ACC112 (cell line): ENCODE results near the gene PMEL.
"Not testable (repeated sequence)": the region's sequence is repeated elsewhere in the genome, so short reads cannot be mapped to it uniquely, and the experiment has no call there.

ENCODE experiments used
- H2AFZ ChIP-seq: fragments of 200-600 bp; sonication (generic); one replicate; pipeline ENCODE4 v1.6.0; 2017; ENCODE audit warnings: antibody characterized with exemption, low read length; ENCODE audit not compliant: unreplicated experiment
- H3K27ac ChIP-seq: fragments of 200-600 bp; sonication (generic); 2 replicates; pipeline ENCODE4 v1.5.1; 2014; ENCODE audit warnings: low read depth, mild to moderate bottlenecking, antibody characterized with exemption, low read length, moderate library complexity
- H3K27me3 ChIP-seq: fragments of 200-600 bp; sonication (generic); 2 replicates; pipeline ENCODE4 v1.6.1; 2014; ENCODE audit warnings: mild to moderate bottlenecking, antibody characterized with exemption, low read length, moderate library complexity, mixed read lengths; ENCODE audit not compliant: insufficient read depth
- H3K36me3 ChIP-seq: fragments of 200-600 bp; sonication (generic); 2 replicates; pipeline ENCODE4 v1.6.1; 2016; ENCODE audit warnings: mild to moderate bottlenecking, antibody characterized with exemption, low read length, moderate library complexity, mixed read lengths; ENCODE audit not compliant: insufficient read depth
- H3K4me1 ChIP-seq: fragments of 200-600 bp; sonication (generic); one replicate; pipeline ENCODE4 v1.6.1; 2016; ENCODE audit warnings: low read length, mixed read lengths; ENCODE audit not compliant: insufficient read depth, unreplicated experiment, control insufficient read depth
- H3K4me3 ChIP-seq: fragments of 200-600 bp; sonication (generic); 2 replicates; pipeline ENCODE4 v1.5.1; 2014; ENCODE audit warnings: mild to moderate bottlenecking, low read depth, low read length
- H3K79me2 ChIP-seq: fragments of 200-600 bp; sonication (generic); one replicate; pipeline ENCODE4 v1.6.0; 2016; ENCODE audit warnings: low read length; ENCODE audit not compliant: control insufficient read depth, unreplicated experiment, insufficient read depth

PMEL gene

GRCh38 chr12:55922126-55922525, 43.7 kb downstream of the PMEL start:
- Histone ChIP-seq H3K27ac (peak overlapping the region; percentile 19; the same call in 1 of the 2 replicates), H2AFZ (no peak overlapping the region), H3K27me3 (no peaks in the 10 kb centered on the region), H3K79me2 (peaks cover 71% of the 10 kb centered on the region), H3K4me1 (peaks cover 31% of the 10 kb centered on the region), H3K36me3 (0 out of 2 replicates have a peak, but pooled peaks cover 3% of the 10 kb centered on the region), H3K4me3 (no peak overlapping the region)

GRCh38 chr12:55919032-55919431, 46.8 kb downstream of the PMEL start:
- not testable (repeated sequence) for H2AFZ ChIP-seq, H3K4me3 ChIP-seq, H3K36me3 ChIP-seq, H3K27me3 ChIP-seq
- H3K27ac ChIP-seq = peak overlapping the region; percentile 55
- peaks cover 27% of the 10 kb centered on the region for H3K4me1 ChIP-seq
- peaks cover 54% of the 10 kb centered on the region for H3K79me2 ChIP-seq

- Histone ChIP-seq H3K4me3 (no peak overlapping the region), H3K27me3 (no peaks in the 10 kb centered on the region), H3K27ac (no peak overlapping the region), H3K79me2 (peaks cover 33% of the 10 kb centered on the region), H3K4me1 (peaks cover 19% of the 10 kb centered on the region), H2AFZ (no peak overlapping the region), H3K36me3 (0 out of 2 replicates have a peak, but pooled peaks cover 3% of the 10 kb centered on the region)
Measured at GRCh38 chr12:55915482-55915859, 50.4 kb downstream of the PMEL start.

GRCh38 chr12:55912908-55913307, 52.9 kb downstream of the PMEL start:
- Histone ChIP-seq H3K27ac (no peak overlapping the region), H3K36me3 (no peaks in the 10 kb centered on the region)

GRCh38 chr12:55909513-55909884, 56.3 kb downstream of the PMEL start:
- no peaks in the 10 kb centered on the region for H3K27me3 ChIP-seq
- no peaks in the 10 kb centered on the region for H3K36me3 ChIP-seq
- H3K4me1 ChIP-seq = peaks cover 17% of the 10 kb centered on the region
- peaks cover 5% of the 10 kb centered on the region for H3K79me2 ChIP-seq
- peak overlapping the region; percentile 54 for H3K27ac ChIP-seq
- H3K4me3 ChIP-seq = 0 out of 2 replicates have a peak overlapping the region, but pooled peaks have one; percentile 14
- H2AFZ ChIP-seq = peak overlapping the region; percentile 51

More at GRCh38 chr12:55912908-55913307, 52.9 kb downstream of the PMEL start:
- H3K4me1 ChIP-seq = peaks cover 17% of the 10 kb centered on the region
- no peak overlapping the region for H2AFZ ChIP-seq
- no peak overlapping the region for H3K4me3 ChIP-seq
- H3K27me3 ChIP-seq = no peaks in the 10 kb centered on the region
- peaks cover 16% of the 10 kb centered on the region for H3K79me2 ChIP-seq

- peaks cover 14% of the 10 kb centered on the region for H3K4me1 ChIP-seq
- 0 out of 2 replicates have a peak overlapping the region, but pooled peaks have one; percentile 14 for H3K4me3 ChIP-seq
- no peaks in the 10 kb centered on the region for H3K36me3 ChIP-seq
- peaks cover 3% of the 10 kb centered on the region for H3K79me2 ChIP-seq
- H3K27me3 ChIP-seq = no peaks in the 10 kb centered on the region
- peak overlapping the region; percentile 51 for H2AFZ ChIP-seq
- H3K27ac ChIP-seq = peak overlapping the region; percentile 54
Measured at GRCh38 chr12:55908726-55909512, 56.9 kb downstream of the PMEL start.

GRCh38 chr12:55906056-55906455, 59.8 kb downstream of the PMEL start:
- no peaks in the 10 kb centered on the region for H3K27me3 ChIP-seq
- H3K36me3 ChIP-seq = no peaks in the 10 kb centered on the region
- no peak overlapping the region for H2AFZ ChIP-seq
- H3K27ac ChIP-seq = peak overlapping the region; percentile 70
- no peaks in the 10 kb centered on the region for H3K79me2 ChIP-seq
- no peak overlapping the region for H3K4me3 ChIP-seq
- H3K4me1 ChIP-seq = peaks cover 14% of the 10 kb centered on the region
